ENCODE measurements around the gene ZNF750. TPM values are rescaled to one million over a fixed set of nuclear protein-coding genes. Genes with fewer than 3 reads are reported as not detected.

ZNF750 gene
- total and polyA plus RNA-seq, 10 of the 15 experiments (the other 5 are each of a cell fraction or from before 2014, with no cell fraction given) = 0.06 TPM; not detected in 9

DNA sequence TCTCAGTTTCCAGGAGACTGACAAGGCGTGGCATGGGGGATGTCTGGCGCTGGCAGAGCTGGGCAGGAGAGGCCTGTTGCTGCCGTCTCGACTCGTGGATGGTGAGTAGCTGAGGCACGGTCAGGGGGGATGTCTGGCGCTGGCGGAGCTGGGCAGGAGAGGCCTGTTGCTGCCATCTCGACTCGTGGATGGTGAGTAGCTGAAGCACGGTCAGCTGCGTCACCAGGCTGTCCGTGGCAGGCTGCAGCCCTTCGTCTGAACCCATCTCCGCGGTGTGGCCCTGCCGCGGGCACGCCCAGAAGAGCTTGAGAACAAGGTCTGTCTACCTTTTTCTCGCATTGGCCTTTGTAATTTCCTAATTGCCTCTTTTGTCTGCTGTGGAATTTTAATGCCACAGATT, 25.0 kb downstream of the ZNF750 start (continued):
- TF ChIP-seq ETV6 (conservative IDR thresholded peaks at IDR 0.05 in 1 of 2, IDR thresholded peaks at IDR 0.05 in 1 of 2; ENCODE audit: borderline replicate concordance in 1 of 2, low read depth in 1 of 2) (no peak), MTA2 (IDR thresholded peaks at IDR 0.05; ENCODE audit: low read depth) (no peak)

DNA sequence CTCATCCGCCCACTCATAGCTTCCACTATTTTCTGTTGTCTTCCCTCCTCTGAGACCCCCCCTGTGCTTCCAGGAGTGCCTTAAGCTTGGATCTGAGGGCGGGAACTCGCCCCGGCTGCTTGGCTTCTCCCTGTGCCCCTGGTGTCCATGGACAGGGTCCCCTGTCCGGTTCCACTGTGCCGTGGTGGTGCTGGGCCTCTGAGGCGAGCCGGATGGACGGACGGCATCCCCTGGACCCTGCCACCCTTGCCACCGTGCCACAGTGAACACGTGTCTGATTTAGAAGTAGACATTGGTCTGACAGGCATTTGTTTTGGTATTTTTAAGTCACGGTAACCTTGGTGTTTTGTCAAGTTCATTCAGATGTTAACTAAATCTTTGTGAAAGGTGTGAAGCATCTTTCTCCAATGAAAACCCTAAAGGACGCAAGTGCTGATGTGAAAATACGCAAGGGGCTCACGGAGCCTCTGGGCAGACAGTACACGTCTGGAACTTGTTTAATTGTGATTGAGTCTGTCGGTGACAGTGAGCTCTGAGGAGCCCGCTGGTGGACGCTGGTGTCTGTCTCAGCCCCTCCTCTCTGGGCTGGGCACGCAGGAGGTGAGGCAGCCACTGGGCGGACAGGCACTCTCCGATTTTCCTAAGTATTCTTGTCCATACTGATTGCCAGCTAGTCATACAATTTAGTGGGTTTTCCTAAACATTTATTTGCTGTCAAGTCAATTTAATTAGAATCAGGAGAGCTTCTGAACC, 26.3 kb downstream of the ZNF750 start:
- Histone ChIP-seq H3K36me3 (ENCODE audit: control insufficient read depth in 2 of 2, insufficient read depth in 2 of 2, low read length in 1 of 2) (peaks cover 0 to 3% of the 10 kb centered on the region in 2 experiments; a peak in 2 of 4 replicates), H3K4me3 (no peak overlapping the region), H3K27me3 (replicated peaks in 1 of 2; ENCODE audit: control insufficient read depth in 2 of 2, insufficient read depth in 2 of 2, low read length in 1 of 2) (no peaks in the 10 kb centered on the region), H4K20me1 (ENCODE audit: control insufficient read depth, insufficient read depth) (no peaks in the 10 kb centered on the region), H3K4me1 (ENCODE audit: control insufficient read depth, insufficient read depth, low read length) (no peaks in the 10 kb centered on the region), H3K9me3 (replicated peaks; ENCODE audit: control insufficient read depth, insufficient read depth, low read length) (no peaks in the 10 kb centered on the region), H2AFZ (ENCODE audit: control insufficient read depth, low read depth, low read length) (no peak overlapping the region), H3K27ac (ENCODE audit: control insufficient read depth, insufficient read depth) (no peak overlapping the region), H3K79me2 (ENCODE audit: control insufficient read depth, insufficient read depth, low read length) (no peaks in the 10 kb centered on the region), H3K9ac (ENCODE audit: control insufficient read depth, insufficient read depth, low read length) (no peak overlapping the region), H3K4me2 (ENCODE audit: control insufficient read depth, insufficient read depth) (no peak overlapping the region)
- BruUV-seq (replicated peaks) = no TSS peak
- 91% methylated on average over 23 of the region's 23 CpGs for WGBS (ENCODE audit: insufficient coverage, insufficient replicate concordance, low lambda C conversion rate, missing lambda C conversion rate)
- DNase-seq (ENCODE audit: low read depth, low spot score) = no peak
- intact Hi-C loops (cut with micrococcal nuclease; ENCODE audit: unreplicated experiment) (no loop called here), in situ Hi-C loops (cut with MboI) (no loop called here)
- SMC1A ChIA-PET (ENCODE audit: uncharacterized antibody, unreplicated experiment) = no interaction called here
- no peak for FAIRE-seq
- RAD21 ChIA-PET (ENCODE audit: unreplicated experiment) = no interaction called here
- POLR2A ChIA-PET = no interaction called here
- CTCF ChIA-PET = no interaction called here
- ATAC-seq = no peak
- TF ChIP-seq MYB (IDR thresholded peaks at IDR 0.05; ENCODE audit: borderline replicate concordance, low read depth, low read length) = no peak
- TF ChIP-seq JUND (IDR thresholded peaks at IDR 0.05; ENCODE audit: low read depth, low read length) = no peak
- TF ChIP-seq BCLAF1 (IDR thresholded peaks at IDR 0.05) = no peak
